GM23338 (cell line): ENCODE results near the gene CD69. TPM values are rescaled to one million over a fixed set of nuclear protein-coding genes. Genes with fewer than 3 reads are reported as not detected.

Source experiments
- polyA plus RNA-seq: library from polyadenylated mRNA; unstranded; fragments of >200 nt; fragmentation: Nextera tagmentation; extraction: Ambion mirVana; gene quantifications from 2 replicates; pipeline ENCODE4 v1.2.1, GENCODE V29; 2016
- total RNA-seq: library from RNA; depleted of rRNA; stranded (reverse); fragments of >200 nt; shearing (Covaris generic); gene quantifications from 2 replicates; pipeline ENCODE4 v1.2.3, GENCODE V29; 2014; rRNA removed

Gene CD69
- total and polyA plus RNA-seq, 2 experiments from 2014 or later, result not detected

Other genes starting within 250 kb of the CD69 start
- gene KLRB1, start 153.0 kb downstream of the CD69 start, total RNA-seq, result not detected in 2 replicates
- gene KLRB1, start 153.0 kb downstream of the CD69 start, polyA plus RNA-seq, result 0.18 TPM in 1 of 2 replicates, not detected in the other
- gene CLEC2D, start 91.2 kb downstream of the CD69 start, total RNA-seq, result 3.8 and 7.1 TPM in 2 replicates
- 4.6 and 6.9 TPM in 2 replicates for gene CLEC2D, start 91.2 kb downstream of the CD69 start, polyA plus RNA-seq
- gene CLECL1, start 27.8 kb downstream of the CD69 start, total RNA-seq, result not detected in 2 replicates
- not detected in 2 replicates for gene CLECL1, start 27.8 kb downstream of the CD69 start, polyA plus RNA-seq
- gene KLRF1, start 66.6 kb upstream of the CD69 start, total RNA-seq, result not detected in 2 replicates
- gene KLRF1, start 66.6 kb upstream of the CD69 start, polyA plus RNA-seq, result 0.50 TPM in 1 of 2 replicates, not detected in the other
- not detected in 2 replicates for gene CLEC2B, start 108.5 kb upstream of the CD69 start, total RNA-seq
- gene CLEC2B, start 108.5 kb upstream of the CD69 start, polyA plus RNA-seq, result not detected in 2 replicates
- not detected in 2 replicates for gene KLRF2, start 120.6 kb upstream of the CD69 start, total RNA-seq
- not detected in 2 replicates for gene KLRF2, start 120.6 kb upstream of the CD69 start, polyA plus RNA-seq
- not detected in 2 replicates for gene CLEC2A, start 171.5 kb upstream of the CD69 start, total RNA-seq
- gene CLEC2A, start 171.5 kb upstream of the CD69 start, polyA plus RNA-seq, result not detected in 2 replicates
- gene CLEC12A, start 210.5 kb upstream of the CD69 start, total RNA-seq, result not detected in 2 replicates
- not detected in 2 replicates for gene CLEC12A, start 210.5 kb upstream of the CD69 start, polyA plus RNA-seq
- gene CLEC1B, start 238.2 kb upstream of the CD69 start, total RNA-seq, result not detected in 2 replicates
- not detected in 2 replicates for gene CLEC1B, start 238.2 kb upstream of the CD69 start, polyA plus RNA-seq
- gene CLEC12B, start 249.7 kb upstream of the CD69 start, total RNA-seq, result not detected in 2 replicates
- not detected in 2 replicates for gene CLEC12B, start 249.7 kb upstream of the CD69 start, polyA plus RNA-seq